Putamen (tissue), 1 donor: Measurements from ENCODE around the gene TBC1D26.
"Not testable (repeated sequence)": the region's sequence is repeated elsewhere in the genome, so short reads cannot be mapped to it uniquely, and the experiment has no call there.

Source experiments
- DNase-seq: peaks from one replicate; pipeline ENCODE4 v3.0.0-alpha.2; 2016; ENCODE audit warnings: low spot score

Gene TBC1D26

DNA sequence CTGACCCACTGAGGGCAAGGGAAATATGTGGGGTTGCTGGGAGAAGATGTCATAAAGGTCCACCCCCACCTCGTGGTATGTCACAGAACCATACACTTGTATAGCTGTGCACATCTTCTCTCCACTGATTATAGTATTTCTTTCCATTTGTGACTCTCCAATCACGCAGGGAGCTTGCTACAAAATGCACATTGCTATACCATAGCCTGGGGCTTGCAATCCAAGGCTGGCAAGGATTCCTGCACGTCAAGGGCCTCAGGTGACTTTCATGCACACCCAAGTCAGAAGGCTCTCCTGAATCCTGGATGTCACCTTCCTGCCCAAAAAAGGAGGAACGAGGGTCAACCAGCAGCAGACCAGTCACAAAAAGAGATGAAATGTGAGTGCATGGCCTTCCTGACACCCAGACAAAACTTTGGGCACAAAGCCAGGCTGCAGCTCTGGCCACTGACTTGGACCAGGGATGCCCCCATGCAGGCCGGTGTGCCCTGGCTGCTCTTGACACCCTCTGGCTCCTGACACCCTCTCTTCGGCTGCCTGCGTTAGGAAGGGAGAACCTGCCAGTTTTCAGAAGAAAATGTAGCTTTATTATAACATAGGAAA is 12.1 kb downstream of the TBC1D26 start:
- no peak for DNase-seq

DNA sequence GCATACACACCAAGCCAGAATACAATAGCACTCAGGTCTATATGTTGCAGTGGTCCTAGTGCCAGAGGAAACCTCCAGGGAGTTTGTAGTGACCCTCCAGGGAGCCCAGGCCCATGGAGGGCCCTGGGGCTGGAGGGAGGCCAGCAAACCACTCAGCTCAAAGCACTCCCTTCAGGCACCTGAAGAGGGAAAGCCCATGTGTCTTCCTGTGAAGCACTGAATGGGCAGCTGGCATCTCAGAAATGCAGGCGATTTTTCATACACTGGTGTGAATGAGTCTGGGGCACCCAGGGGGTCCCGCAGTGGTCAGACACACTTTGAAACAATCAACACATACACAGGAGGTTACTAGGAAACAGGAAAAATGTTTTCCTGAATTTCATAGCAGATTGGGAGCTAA is 12.8 kb downstream of the TBC1D26 start:
- no peak for DNase-seq

DNA sequence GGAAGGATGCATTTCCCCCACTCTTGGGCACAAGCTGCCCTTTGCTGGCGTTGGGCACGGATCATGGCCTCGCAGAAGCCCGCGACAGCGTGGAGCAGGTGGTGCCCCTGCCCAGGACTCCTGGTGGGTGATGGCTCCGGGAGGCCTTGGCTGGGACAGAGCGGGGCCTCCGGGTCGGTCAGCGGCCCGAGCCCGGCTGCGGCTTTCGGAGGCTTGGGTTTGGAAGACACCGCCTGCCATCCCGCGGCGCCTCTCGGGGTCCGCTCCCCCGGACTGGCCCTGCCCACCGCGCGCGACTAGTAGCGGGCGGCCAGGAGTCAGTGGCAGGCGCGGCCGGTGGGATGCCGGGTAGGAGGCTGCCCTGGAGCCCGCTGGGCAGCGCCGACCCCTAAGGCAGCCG is 17.3 kb downstream of the TBC1D26 start:
- not testable (repeated sequence) for DNase-seq

DNA sequence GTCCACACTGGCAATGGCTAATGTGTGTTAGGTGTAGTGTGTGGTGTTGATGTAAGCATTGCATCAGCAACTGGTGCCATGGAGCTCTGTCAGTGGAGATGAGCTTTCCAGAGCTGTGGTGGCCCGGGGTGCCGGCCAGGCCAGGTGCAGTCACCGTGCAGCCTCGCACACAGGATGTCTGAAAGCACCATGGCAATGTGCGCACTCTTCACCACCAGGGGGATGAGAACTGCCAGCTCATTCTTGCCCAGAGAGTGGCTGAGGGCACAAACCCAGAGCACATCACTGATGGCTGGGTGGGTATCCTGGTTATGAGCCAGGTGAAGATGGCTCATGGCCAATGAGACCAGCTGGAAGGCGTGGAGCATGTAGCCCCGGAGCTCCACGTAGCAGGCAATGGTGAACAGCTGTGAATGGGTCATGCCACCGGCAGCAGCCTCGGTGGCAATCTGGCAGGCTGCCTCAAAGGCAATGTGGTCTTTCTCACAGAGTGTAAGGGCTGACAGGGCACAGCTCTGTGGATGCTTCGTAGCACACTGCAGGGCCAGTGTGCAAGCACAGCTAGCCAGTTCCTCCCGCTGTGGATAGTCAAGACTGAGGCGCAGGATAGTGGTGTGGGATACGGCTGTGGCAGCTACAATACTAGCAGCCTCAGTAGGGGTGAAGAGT is 36.9 kb downstream of the TBC1D26 start:
- not testable (repeated sequence) for DNase-seq

DNA sequence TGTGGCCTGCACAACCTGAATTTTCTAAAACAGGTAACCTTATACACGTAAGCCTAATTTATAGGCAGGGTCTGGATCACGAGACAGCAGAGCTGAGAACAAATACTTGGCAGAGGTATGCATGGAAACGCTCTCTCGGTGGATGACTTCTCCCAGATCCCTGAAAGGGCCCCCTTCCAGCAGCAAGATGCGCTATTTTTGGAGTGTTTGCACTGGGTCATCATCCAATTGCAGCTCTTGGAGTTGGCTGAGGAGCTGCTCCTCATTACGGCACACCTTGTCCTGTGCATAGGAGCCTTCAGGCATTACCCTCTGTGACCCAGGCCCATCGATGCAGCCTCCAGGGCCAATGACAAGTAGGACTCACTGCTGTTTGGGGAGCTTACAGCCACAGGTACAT is 38.6 kb downstream of the TBC1D26 start:
- DNase-seq = not testable (repeated sequence)

DNA sequence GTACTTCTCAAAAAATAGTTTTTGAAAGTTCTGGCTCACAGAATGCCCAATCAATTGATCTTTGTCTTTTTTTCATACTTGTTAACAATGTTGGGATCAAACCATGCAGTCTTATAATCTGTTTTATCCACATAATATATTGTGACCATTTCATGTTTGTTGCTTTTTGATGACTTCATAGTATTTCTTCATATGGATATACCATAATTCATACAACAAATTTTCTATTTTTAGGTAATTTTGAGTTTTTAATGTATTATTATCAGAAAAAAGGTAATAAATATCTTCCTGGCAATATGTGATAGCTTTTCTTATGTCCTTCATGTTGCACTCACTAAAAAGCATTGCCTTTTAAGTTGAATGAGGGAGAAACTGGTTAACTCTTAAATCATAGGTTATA is 44.8 kb downstream of the TBC1D26 start:
- no peak for DNase-seq

DNA sequence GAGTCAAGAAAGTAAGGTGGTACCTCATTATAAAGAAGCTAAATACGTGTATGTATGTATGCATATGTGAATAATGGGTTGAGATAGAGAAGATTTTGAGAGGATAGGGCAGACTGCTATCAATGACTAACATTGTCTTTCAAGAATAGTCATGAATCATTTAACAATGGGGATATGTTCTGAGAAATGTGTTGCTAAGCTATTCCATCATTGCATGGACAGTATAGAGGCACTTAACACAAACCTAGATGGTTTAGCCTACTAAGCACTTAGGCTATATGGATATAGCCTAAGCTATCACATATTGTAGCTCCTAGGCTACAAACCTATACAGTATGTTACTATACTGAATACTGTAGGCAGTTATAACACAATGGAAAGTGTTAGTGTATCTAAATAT is 45.2 kb downstream of the TBC1D26 start:
- DNase-seq = no peak

DNA sequence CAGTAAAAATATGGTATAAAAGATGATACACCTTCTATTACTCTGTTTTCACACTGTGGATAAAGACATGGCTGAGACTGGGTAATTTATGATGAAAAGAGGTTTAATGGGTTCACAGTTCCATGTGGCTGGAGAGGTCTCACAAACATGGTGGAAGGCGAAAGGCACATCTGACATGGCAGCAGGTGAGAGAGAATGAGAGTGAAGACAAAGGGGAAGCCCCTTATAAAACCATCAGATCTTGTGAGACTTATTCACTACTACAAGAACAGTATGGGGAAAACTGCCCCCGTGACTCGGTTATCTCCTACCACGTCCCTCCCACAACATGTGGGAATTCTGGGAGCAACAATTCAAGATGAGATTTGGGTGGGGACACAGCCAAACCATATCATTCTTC is 45.6 kb downstream of the TBC1D26 start:
- no peak for DNase-seq

DNA sequence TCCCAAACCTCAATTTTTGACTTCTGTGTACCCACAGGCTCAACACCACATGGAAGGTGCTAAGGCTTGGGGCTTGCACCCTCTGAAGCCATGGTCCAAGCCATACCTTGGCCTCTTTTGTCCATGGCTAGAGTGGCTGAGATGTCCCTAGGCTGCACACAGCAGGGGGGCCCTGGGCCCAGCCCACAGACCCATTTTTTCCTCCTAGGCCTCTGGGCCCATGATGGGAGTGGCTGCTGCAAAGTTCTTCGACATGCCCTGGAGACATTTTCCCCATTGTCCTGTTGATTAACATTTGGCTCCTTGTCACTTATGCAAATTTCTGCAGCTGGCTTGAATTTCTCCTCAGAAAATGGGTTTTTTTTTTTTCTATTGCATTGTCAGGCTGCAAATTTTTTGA is 47.0 kb downstream of the TBC1D26 start:
- DNase-seq = no peak

DNA sequence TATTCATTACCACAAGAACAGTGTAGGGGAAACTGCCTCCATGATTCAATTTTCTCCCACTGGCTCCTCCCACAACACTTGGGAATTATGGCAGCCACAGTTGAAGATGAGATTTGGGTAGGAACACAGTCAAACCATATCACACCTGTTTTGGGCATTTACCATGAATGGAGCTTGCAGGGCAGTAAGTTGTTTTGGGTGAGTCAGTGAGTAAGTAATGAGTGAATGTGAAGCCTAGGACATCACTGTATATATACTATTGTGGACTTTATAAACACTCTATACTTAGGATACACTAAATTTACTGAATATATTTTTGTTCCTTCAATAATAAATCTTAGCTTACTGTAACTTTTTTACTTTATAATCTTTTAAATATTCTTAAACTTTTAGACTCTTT is 48.1 kb downstream of the TBC1D26 start:
- no peak for DNase-seq

DNA sequence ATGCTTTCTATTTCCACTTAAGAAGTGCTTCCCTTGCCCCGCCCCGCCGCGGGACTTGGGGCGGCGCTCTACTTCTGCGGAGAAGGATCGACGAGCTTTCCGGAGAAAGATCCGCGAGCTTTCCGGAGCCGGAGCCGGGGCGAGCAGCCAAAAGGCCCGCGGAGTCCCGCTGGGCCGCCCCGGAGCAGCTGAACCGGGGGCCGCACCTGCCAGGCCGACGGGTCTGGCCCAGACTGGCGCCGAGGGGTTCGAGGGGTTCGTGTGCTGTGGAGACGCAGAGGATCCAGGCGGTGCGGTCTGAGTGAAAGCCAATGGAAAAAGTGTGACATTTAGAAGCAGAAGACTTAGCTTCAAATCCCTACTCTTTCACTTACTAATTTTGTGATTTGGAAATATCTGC is 50.8 kb downstream of the TBC1D26 start:
- no peak for DNase-seq

DNA sequence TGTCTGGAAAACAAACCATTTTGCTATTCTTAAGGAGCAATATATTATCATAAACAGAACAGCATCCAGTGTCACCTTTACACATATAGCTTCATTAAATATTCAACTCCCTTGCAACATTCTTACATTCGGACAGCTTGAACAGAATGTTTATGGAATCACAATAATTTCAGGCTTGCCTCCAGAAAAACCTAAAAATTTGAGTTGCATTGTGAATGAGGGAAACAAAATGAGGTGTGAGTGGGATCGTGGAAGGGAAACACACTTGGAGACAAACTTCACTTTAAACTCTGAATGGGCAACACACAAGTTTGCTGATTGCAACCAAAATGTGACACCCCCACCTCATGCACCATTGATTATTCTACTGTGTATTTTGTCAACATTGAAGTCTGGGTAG is 51.4 kb downstream of the TBC1D26 start:
- DNase-seq = no peak

DNA sequence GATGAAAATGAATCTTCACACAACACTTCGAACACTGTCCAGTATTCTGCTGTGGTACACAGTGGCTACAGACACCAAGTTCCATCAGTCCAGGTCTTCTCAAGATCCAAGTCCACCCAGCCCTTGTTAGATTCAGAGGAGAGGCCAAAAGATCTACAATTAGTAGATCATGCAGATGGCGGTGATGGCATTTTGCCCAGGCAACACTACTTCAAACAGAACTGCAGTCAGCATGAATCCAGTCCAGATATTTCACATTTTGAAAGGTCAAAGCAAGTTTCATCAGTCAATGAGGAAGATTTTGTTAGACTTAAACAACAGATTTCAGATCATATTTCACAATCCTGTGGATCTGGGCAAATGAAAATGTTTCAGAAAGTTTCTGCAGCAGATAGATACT is 52.3 kb downstream of the TBC1D26 start:
- not testable (repeated sequence) for DNase-seq

DNA sequence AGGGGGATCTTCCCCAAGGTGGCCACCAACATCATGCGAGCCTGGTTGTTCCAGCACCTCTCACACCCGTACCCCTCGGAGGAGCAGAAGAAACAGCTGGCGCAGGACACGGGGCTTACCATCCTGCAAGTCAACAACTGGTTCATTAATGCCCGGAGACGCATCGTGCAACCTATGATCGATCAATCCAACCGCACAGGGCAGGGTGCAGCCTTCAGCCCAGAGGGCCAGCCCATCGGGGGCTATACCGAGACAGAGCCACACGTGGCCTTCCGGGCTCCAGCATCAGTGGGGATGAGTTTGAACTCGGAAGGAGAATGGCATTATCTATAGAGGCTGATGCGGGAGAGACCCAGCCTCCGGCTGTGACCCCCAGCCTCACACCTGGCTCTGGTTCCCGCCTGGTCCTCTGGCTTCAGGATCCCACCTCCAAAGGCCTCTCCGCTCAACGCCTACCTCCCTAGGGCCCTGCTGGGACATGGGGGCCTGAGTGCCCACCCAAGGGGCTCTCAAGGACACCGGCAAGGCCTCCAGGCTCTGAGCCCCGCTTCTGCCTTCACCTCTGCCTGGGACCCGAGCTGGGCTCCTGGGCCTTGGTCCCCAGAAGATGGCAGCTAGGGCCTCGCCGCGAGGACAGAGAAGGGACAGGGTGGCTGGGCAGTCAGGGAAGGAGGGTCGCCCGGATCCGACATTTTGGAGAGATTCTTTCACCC is 55.4 kb downstream of the TBC1D26 start:
- not testable (repeated sequence) for DNase-seq

DNA sequence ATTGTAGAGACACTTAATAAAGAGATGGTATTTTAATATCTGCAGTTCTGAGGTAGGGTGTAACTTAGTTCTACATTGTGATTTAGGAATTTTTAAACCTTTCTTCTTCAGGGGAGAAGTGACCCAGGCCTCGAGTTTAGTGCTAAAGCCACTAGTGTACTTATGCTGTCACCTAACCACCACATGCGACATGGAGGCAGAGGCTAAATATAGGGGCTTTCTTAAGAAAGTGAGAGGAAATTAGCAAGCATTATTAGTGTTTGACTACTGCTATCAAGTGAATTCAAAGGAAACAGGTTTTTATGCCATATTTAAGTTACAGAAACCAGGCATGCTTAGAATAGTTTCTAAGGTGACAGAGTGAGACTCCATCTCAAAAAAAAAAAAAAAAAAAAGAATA is 56.3 kb downstream of the TBC1D26 start:
- DNase-seq = not testable (repeated sequence)
